Esophagus squamous epithelium (tissue), 4 donors: ENCODE data around the gene MCHR1.

Experiments
- CTCF ChIP-seq, 6 experiments: fragments of 450-650 bp in 4 of 6; fragments of 200-600 bp in 2 of 6; sonication (generic) in 2 of 6; IDR thresholded peaks; one replicate each; pipeline ENCODE4 v1.5.1; 2016 to 2019; ENCODE audit warnings: antibody characterized with exemption in 6 of 6, mild to moderate bottlenecking in 4 of 6, moderate library complexity in 4 of 6
- POLR2A ChIP-seq, 4 donors: fragments of 450-650 bp; IDR thresholded peaks; one replicate each; pipeline ENCODE4 v1.6.1; 2017; ENCODE audit warnings: antibody characterized with exemption in 4 of 4, mild to moderate bottlenecking in 4 of 4, moderate library complexity in 3 of 4

- TF ChIP-seq POLR2A (IDR thresholded peaks at IDR 0.05) (no peak), CTCF (IDR thresholded peaks at IDR 0.05) (no peak)
Observed at GRCh38 chr22:40714499-40715337, 35.4 kb downstream of the MCHR1 start.
